ENCODE data around the gene MYBPC2. TPM values are rescaled to one million over a fixed set of nuclear protein-coding genes. Genes with fewer than 3 reads are reported as not detected.

MYBPC2 gene
- total and polyA plus RNA-seq, 2 donors (not counting 3 experiments of a cell fraction or from before 2014, with no cell fraction given), result 0.03 TPM; not detected in 1

GRCh38 chr19:50485284-50485955 is 52.7 kb downstream of the MYBPC2 start:
- POLR2A ChIA-PET, result no interaction called here
- H3K79me2 ChIP-seq (ENCODE audit: control insufficient read depth, insufficient read depth, low read length), result no peaks in the 10 kb centered on the region
- no peak overlapping the region for H2AFZ ChIP-seq (ENCODE audit: low read depth, low read length)
- CTCF ChIA-PET, result no interaction called here
- no peak overlapping the region for H3K4me2 ChIP-seq (ENCODE audit: insufficient read depth, low read length)
- H3K4me1 ChIP-seq (ENCODE audit: control insufficient read depth, extremely low read depth, insufficient read depth, low read length), result no peaks in the 10 kb centered on the region
- no peak overlapping the region for H3K9ac ChIP-seq (replicated peaks; ENCODE audit: extremely low read depth, insufficient read depth, low read length)
- no peaks in the 10 kb centered on the region for H3K9me3 ChIP-seq (replicated peaks; ENCODE audit: control insufficient read depth, insufficient read depth, low read length)
- DNase-seq (ENCODE audit: low read depth, low spot score) (no peak), FAIRE-seq (no peak)
- H4K20me1 ChIP-seq (replicated peaks; ENCODE audit: control insufficient read depth, extremely low read depth, insufficient read depth, low read length), result no peaks in the 10 kb centered on the region
- H3K4me3 ChIP-seq (replicated peaks in 1 of 3; ENCODE audit: insufficient read depth in 1 of 3, low read depth in 1 of 3, low read length in 3 of 3), result no peak overlapping the region
- H3K9me1 ChIP-seq (replicated peaks; ENCODE audit: control insufficient read depth, extremely low read depth, insufficient read depth, low read length), result no peaks in the 10 kb centered on the region
- H3K36me3 ChIP-seq (ENCODE audit: control insufficient read depth in 2 of 2, extremely low read depth in 1 of 2, insufficient read depth in 2 of 2, low read length in 2 of 2), result peaks cover 0 to 18% of the 10 kb centered on the region in 2 experiments
- BruUV-seq (replicated peaks), result no TSS peak
- TF ChIP-seq JUN (IDR thresholded peaks at IDR 0.05; ENCODE audit: borderline replicate concordance, insufficient read depth, insufficient read length, low read depth), result no peak
- TF ChIP-seq GATA2 (IDR thresholded peaks at IDR 0.05; ENCODE audit: insufficient read depth, insufficient read length, low read depth, low read length), result no peak
- TF ChIP-seq POLR2AphosphoS5 (IDR thresholded peaks at IDR 0.05; ENCODE audit: insufficient read depth, low read depth, low read length), result no peak
- H3K27me3 ChIP-seq (ENCODE audit: control insufficient read depth in 2 of 2, insufficient read depth in 2 of 2, low read length in 2 of 2), result peaks cover 4 to 5% of the 10 kb centered on the region in 2 experiments
- dilution Hi-C loops (cut with MboI; ENCODE audit: extremely low pct_ligation_motif_present, low sequenced_read_pairs) (no loop called here), intact Hi-C loops (cut with micrococcal nuclease) (no loop called here)
- H3K27ac ChIP-seq (ENCODE audit: insufficient read depth, low read depth, low read length), result no peak overlapping the region

- Histone ChIP-seq H3K27me3 (ENCODE audit: control insufficient read depth in 2 of 2, insufficient read depth in 2 of 2, low read length in 2 of 2) (peaks cover 9 to 10% of the 10 kb centered on the region in 2 experiments), H3K4me3 (replicated peaks in 1 of 3; ENCODE audit: insufficient read depth in 1 of 3, low read depth in 1 of 3, low read length in 3 of 3) (no peak overlapping the region), H3K79me2 (ENCODE audit: control insufficient read depth, insufficient read depth, low read length) (no peaks in the 10 kb centered on the region), H3K4me1 (ENCODE audit: control insufficient read depth, extremely low read depth, insufficient read depth, low read length) (no peaks in the 10 kb centered on the region), H3K9me3 (replicated peaks; ENCODE audit: control insufficient read depth, insufficient read depth, low read length) (no peaks in the 10 kb centered on the region), H3K9me1 (replicated peaks; ENCODE audit: control insufficient read depth, extremely low read depth, insufficient read depth, low read length) (no peaks in the 10 kb centered on the region), H4K20me1 (replicated peaks; ENCODE audit: control insufficient read depth, extremely low read depth, insufficient read depth, low read length) (no peaks in the 10 kb centered on the region), H3K9ac (replicated peaks; ENCODE audit: extremely low read depth, insufficient read depth, low read length) (no peak overlapping the region), H3K27ac (ENCODE audit: insufficient read depth, low read depth, low read length) (no peak overlapping the region), H2AFZ (ENCODE audit: low read depth, low read length) (no peak overlapping the region), H3K36me3 (ENCODE audit: control insufficient read depth in 2 of 2, extremely low read depth in 1 of 2, insufficient read depth in 2 of 2, low read length in 2 of 2) (peaks cover 0 to 6% of the 10 kb centered on the region in 2 experiments), H3K4me2 (ENCODE audit: insufficient read depth, low read length) (no peak overlapping the region)
- ChIA-PET POLR2A (no interaction called here), CTCF (interaction anchor here (0.7 to 1.7 kb wide), 5 partner anchors 8 to 130 kb away, joined by 3 to 6 read pairs (median 4); partner anchors contain the start of gene JOSD2)
- DNase-seq (ENCODE audit: low read depth, low spot score) (peak; percentile 15), FAIRE-seq (no peak)
- no peak for TF ChIP-seq POLR2A (IDR thresholded peaks at IDR 0.05; ENCODE audit: low read depth, low read length)
- TF ChIP-seq CTCF (IDR thresholded peaks at IDR 0.05; ENCODE audit: extremely low read depth in 1 of 2, insufficient read depth in 1 of 2, low read depth in 1 of 2, low read length in 2 of 2), result peak; percentile 48 to 65
- TF ChIP-seq GATA2 (IDR thresholded peaks at IDR 0.05; ENCODE audit: insufficient read depth, insufficient read length, low read depth, low read length), result no peak
- TF ChIP-seq POLR2AphosphoS5 (IDR thresholded peaks at IDR 0.05; ENCODE audit: insufficient read depth, low read depth, low read length), result no peak
- intact Hi-C loops (cut with micrococcal nuclease), result no loop called here
- no TSS peak for BruUV-seq (replicated peaks)
- dilution Hi-C loops (cut with MboI; ENCODE audit: extremely low pct_ligation_motif_present, low sequenced_read_pairs), result no loop called here
Measured at GRCh38 chr19:50486823-50487515, 54.3 kb downstream of the MYBPC2 start.
